GM21723 (cell line): ENCODE measurements around the gene KCNMB2.

Source experiments
- ATAC-seq: cut with Tn5 transposase; IDR thresholded peaks from one replicate; pipeline ENCODE4 v1.9.1; 2021; ENCODE audit warnings: mild to moderate bottlenecking, moderate library complexity; ENCODE audit not compliant: unreplicated experiment

Gene KCNMB2

DNA sequence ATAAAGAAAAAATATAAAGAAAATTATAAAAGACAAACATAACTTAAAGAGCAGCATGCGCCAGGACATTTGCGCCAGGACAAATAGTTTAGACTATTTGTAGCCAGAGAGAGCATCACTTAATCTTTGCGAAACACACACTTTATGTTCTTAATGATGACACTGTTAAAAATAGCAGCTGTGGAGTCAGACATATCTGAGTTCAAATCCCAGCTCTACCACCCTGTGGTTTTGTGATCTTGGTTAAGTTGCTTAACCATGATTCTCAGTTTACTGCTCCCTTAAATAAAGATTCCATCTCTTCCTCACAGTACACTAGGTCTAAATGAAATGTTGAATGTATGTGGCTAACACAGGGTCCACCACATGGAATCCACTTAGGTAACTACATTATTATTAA, 31.4 kb downstream of the KCNMB2 start:
- ATAC-seq, result no peak

- ATAC-seq, result no peak
These were observed 32.0 kb downstream of the KCNMB2 start for GRCh38 chr3:178568155-178568731.

- ATAC-seq, result no peak
These were observed 32.7 kb downstream of the KCNMB2 start for GRCh38 chr3:178568911-178569310.

GRCh38 chr3:178569826-178570225, 33.6 kb downstream of the KCNMB2 start:
- ATAC-seq, result no peak

DNA sequence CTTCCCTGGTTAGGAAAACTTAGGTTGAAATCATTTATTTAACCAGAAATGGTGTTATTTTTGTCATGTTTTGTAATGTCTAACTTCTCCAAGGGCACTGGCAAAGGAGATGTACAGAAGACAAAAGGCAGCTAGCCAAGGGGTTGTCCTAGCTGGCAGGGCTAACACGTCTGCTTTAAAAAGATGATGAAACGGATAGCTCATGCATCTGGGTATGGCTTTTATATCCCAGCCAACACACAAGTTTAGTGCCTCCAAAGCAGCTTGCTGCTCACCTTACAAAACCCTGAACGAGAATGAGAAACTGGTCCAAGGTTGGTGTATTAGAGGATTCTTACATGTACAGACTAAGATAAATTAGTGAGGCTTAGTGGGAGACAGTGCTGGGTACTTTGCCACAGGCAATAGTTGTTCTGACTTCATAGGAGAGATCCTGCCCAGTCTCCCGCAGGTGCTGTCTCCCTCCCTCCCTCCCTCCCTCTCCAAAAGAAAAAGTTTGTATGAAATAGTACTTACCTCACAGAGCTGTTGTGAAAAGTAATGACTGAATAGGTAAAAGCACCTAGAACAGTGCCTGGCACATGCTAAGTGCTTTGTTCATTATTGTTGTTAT, 47.8 kb downstream of the KCNMB2 start:
- no peak for ATAC-seq

DNA sequence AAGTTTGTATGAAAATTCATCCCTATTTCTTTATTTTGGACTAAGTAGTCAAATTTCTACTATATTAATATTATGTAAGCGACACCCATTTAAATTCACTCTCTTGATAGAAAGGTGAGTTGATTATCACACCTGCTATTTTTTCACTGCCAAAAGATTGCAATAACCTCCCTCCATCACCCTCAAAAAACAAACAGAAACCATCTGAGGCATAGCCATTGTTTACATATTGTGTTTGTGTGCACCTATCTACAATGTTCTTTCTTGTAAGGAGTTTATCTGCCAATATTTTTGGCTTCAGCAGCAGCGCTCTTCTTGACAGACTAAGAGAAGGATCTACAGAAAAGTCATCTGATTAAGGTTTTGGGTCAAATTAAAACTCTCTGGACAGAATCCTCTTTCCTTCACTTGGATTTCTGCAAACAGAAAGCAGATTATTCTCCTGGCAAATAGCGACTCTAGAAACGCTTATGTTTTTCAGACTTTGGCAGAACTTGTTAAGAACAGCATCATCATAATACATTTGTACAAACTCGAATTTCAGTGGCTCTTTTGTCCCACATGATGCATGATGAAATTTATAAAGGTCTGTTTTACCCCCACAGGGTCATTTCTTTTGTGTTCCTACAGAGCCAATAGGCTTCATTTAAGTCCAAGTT, 48.6 kb downstream of the KCNMB2 start:
- no peak for ATAC-seq

- no peak for ATAC-seq
These were observed 49.2 kb downstream of the KCNMB2 start for GRCh38 chr3:178585454-178585853.

GRCh38 chr3:178586076-178586475, 49.8 kb downstream of the KCNMB2 start:
- ATAC-seq, result no peak

DNA sequence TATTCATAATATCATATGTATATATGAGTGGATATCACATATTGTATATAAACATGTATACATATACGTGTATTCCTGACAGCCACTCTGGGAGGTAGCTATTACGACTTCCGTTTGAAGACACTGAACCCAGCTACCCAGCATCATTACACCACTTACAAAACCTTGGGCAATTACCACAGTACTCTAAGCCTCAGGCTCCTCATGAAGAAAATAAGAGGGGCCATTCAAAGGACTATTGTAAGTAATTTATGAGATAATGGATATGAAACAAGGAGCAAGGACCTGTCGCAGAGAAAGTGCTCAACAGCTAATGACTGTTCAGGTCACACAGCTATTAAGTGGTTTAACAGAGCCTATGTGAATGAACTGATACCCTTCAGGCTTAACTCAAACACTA, 52.4 kb downstream of the KCNMB2 start:
- ATAC-seq, result no peak

GRCh38 chr3:178593786-178594185, 57.5 kb downstream of the KCNMB2 start:
- ATAC-seq, result no peak

DNA sequence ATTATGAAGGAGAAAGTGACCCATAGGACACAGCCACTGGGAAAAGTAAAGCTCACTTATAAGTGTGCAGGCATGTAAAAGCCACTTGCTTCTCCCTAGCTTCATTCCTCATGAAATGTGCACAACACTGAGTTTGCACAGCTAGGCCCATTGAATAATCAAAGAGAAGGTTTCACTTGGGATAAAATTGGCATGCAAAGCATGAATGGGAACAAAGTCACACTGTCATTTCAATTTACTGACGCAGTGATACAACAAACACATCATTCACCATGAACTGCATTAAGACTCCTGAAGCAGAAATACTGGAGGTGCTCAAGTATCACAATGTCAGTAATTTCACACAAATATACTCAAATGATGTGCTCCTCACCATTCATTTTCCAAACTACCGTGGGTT, 61.1 kb downstream of the KCNMB2 start:
- ATAC-seq, result no peak

DNA sequence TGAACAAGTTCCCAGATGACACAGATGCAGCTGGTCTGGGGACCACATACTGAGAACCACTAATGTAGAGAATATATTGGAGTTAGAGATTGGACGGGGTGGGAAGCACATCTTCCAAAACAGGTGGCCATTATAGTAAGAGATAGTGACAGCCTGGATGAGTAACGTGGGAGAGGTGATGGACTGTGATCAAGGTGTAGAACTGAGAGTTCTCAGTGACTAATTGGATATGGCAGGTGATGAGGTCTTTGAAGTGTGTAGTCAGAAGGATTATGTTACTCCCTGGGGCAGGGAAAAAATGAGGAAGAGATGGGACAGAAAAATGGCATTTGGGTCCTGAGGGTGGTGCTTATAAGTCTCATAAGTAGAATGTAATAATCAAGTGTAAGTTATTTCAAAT, 66.6 kb downstream of the KCNMB2 start:
- no peak for ATAC-seq

GRCh38 chr3:178603735-178604134, 67.5 kb downstream of the KCNMB2 start:
- ATAC-seq, result peak; percentile 65

GRCh38 chr3:178618197-178618596, 82.0 kb downstream of the KCNMB2 start:
- ATAC-seq, result no peak

DNA sequence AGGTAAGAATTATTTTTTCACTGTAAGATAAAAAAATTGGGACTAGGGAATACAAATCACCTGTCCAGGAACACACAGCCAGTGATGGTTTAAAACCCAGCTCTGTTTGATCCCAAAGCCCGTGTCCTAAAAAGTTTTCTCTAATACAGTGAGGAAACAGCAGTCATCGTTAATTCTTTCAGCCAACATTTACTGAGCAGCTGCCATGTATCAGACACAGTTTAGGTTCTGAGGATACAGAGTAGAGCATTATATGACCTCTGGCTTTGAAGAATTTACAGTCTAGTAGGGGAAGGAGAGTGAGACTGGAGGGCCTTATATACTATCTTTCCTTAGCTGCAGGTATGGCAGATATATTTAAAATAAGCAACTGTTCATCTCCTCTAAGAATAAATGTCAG, 82.7 kb downstream of the KCNMB2 start:
- no peak for ATAC-seq

DNA sequence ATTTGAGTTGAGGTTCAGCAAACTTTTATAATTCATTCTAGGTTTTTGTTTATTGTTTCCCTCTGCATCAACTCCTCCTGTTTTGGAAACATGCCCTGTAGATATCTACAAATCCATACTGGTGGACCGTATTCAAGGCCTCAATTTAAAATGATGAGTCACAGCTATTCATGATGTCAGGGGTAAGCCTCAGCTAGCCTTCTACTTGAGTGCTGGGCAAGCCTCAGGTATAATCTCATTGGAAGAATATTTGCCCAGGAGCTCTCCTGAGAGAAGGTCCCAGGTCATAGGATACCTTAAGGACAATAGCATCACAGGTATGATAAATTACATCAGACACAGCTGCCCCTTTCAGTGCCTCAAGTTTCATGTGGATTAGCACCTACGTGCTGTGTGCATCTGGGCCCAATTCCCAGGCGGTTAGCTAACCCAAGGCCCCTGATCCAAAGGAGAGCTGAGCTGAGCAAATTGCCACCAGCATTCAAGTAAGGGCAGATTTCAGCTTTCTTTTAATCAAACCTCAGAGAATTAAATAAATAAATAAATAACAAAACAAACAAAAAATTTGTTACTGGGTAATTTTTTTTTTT, 87.5 kb downstream of the KCNMB2 start:
- no peak for ATAC-seq

- ATAC-seq, result no peak
These were observed 88.0 kb downstream of the KCNMB2 start for GRCh38 chr3:178624276-178624675.

DNA sequence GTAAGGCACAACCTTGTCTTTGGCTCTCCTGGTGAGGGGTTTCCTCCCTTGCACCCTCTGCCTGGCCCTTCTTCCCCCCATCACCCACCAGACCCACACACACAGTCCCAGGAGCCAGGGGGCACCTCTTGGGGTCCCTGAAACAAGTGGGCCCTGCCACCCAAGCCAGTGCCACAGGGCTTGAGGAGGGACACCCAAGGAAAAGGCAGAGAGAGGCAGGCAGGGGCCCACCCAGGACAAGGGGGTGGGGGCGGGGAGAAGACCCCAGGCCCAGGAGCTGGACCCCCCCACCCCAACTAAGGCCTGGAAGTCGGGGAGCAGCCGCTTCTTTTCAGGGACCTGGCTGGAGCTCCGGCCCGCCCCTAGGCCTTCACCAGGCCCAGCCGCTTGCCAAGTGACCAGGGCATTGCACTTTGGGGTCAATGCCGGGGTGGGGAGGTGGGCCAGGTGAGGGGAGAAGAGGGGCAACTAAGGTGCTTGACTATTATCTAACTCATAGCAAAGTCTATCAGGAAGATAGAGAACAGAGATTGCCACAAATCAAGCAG, 88.9 kb downstream of the KCNMB2 start:
- ATAC-seq, result no peak

GRCh38 chr3:178628037-178628436, 91.8 kb downstream of the KCNMB2 start:
- no peak for ATAC-seq

DNA sequence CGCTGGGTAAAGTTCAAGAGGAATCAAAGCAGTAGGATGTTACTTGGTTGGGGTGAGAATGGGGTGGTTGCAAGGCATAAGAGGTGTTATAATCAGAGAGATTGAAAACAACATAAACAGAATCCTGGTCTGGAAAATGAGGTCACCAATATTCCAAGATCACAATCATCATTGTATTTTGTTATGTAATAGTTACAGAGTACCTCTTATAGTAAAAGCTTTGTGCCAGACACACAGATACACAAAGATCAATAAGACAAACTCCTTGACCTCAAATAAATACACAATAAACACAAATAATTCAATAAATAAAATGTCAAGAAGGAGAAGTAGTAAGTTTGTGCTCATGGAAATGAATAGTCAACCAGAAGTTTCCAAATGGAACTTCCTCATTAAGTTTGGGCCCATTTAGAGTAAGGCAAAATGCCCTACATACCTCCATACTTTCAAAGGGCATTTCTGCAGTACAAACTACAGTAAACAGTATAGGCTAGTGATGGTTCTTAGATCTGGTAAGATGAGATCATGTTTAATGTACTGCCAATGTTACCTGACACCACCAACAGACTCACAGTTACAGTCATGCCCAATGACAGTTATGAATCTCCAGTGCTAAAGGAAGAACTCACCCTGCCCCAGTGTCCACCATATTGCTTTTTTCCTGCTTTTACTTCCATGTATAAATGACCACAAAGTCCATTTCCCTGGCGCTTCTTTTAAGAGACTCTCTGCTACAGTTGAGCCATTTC, 93.4 kb downstream of the KCNMB2 start:
- no peak for ATAC-seq

GRCh38 chr3:178631950-178632349, 95.7 kb downstream of the KCNMB2 start:
- ATAC-seq, result no peak
